SK-N-MC (cell line): ENCODE measurements around the gene VTI1B.

Experiments
- EZH2 ChIP-seq: fragments of 200-600 bp; sonication (generic); IDR thresholded peaks from one replicate; pipeline ENCODE4 v1.6.1; 2017; ENCODE audit warnings: antibody characterized with exemption
- FOXP2 ChIP-seq: optimal IDR thresholded peaks from 2 replicates; pipeline ENCODE3; 2011; ENCODE audit warnings: mild to moderate bottlenecking, moderate library complexity; ENCODE audit not compliant: insufficient read depth; ENCODE audit errors: extremely low read length, control extremely low read depth
- POLR2AphosphoS5 ChIP-seq: IDR thresholded peaks from 2 replicates; pipeline ENCODE4 v1.6.1; 2012; ENCODE audit warnings: mild to moderate bottlenecking, low read depth, low read length, borderline replicate concordance

DNA sequence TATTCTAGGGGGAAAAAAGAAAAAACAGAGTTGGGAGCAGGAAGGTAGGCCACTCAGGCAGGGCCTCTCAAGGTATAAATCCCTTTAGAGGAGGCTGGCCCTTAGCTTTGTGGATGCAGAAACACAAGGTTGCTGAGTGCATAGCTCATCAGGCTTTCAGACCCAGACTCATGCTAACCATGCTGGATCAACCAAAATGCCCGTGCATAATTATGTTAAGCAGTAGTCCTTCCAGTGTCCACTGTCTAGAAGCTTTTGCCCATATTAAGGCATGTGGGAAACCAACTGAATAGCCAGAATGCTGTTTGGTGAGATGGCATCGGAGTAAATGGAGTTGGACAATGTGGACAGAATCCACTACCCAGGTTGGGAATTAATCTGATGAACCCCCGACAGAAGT, 35.8 kb downstream of the VTI1B start:
- TF ChIP-seq EZH2 (no peak), POLR2AphosphoS5 (no peak), FOXP2 (no peak)
